ENCODE measurements around the gene CSNK2A1.
"Not testable (repeated sequence)": the region's sequence is repeated elsewhere in the genome, so short reads cannot be mapped to it uniquely, and the experiment has no call there.

The CSNK2A1 gene

DNA sequence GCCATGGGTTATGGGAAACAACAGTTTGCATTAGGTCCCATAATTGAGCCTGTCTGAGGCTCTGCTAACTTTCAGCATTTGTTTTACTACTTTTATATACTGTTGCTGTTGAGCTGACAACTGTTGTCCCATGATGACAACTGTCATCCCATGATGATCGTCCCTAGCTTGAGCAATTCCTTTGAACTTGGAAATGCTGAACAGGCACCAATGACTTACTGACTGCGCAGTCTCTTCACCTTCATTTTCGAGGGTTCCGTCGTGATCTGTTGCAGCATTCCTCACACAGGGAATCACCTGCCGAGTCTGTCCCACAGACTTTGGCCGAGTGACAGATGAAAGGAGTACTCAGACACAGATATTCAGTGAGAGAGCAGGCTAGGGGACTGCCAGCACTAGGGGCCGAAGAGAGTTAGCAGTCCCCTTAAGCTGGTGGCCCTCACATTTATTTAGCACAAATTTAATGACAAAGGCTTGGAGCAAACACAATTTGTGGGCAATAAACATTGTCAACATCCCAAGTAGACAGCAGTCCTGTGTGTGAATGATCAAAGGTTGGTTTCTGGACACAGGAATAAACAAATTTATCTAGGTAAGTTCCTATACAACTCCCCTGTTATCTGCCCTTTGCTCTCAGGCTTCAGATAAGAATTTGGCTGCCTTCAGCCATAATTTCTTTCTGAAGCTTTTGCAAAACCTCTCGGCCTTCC is 71.3 kb downstream of the CSNK2A1 start:
- DNase-seq (ENCODE audit: low spot score in 2 of 2) (no peak), ATAC-seq (no peak)
- Mint-ChIP-seq H3K36me3 (peaks cover 31% of the 10 kb centered on the region), H3K27ac (peak overlapping the region; percentile 27), H3K4me1 (peaks cover 11% of the 10 kb centered on the region), H3K9me3 (no peaks in the 10 kb centered on the region), H3K4me3 (no peak overlapping the region)

DNA sequence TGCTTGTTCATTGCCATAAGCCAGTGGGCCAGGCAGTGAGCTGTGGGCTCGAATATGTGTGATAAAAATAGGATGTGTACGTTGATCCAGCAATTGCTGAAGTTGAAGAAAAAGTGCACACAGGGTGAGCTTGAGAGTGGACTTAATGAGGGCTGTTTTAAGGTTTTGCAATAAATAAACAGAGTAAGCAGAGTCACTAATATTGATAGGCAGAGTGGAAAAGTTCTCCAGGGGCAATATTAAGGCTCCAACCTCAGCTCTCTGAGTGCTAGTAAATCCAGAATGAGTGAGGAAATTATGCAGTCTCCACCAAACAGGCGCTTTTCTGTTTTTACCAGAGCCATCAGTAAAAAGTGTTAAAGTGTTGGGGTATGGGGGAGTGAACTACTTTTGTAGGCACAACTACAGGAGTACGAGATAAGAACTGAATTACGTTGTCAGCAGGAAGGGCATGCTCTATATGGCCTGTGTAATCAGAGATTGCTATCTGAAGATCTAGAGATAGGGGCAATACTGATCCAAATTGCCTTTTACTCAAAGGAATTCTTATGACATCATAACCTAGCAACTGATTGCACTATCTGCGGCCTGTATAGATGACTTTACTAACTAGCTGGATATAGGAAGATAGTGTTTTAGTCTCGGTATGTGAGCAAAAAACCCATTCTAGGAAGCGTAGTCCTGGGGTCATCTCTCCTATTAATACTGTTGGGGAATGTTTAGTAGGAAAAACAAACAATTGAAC is 73.7 kb downstream of the CSNK2A1 start:
- ATAC-seq (no peak), DNase-seq (ENCODE audit: low spot score in 2 of 2) (no peak)
- H3K4me1 Mint-ChIP-seq: peaks cover 11% of the 10 kb centered on the region
- H3K27ac Mint-ChIP-seq: no peak overlapping the region
- H3K9me3 Mint-ChIP-seq: no peaks in the 10 kb centered on the region
- H3K4me3 Mint-ChIP-seq: no peak overlapping the region
- peaks cover 11% of the 10 kb centered on the region for H3K36me3 Mint-ChIP-seq

DNA sequence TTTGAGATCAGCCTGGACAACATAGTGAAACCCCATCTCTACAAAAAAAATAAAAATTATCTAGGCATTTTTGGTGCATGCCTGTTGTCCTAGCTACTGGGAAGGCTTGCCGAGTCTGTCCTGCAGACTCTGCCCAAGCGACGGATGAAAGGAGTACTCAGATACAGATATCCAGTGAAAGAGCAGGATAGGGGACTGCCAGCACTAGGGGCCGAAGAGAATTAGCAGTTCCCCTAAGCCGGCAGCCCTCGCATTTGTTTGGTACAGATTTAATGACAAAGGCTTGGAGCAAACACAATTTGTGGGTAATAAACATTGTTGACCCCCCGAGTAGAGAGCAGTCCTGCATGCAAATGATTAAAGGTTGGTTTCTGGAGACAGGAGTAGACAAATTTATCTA is 75.8 kb downstream of the CSNK2A1 start:
- peaks cover 8% of the 10 kb centered on the region for H3K4me1 Mint-ChIP-seq
- no peaks in the 10 kb centered on the region for H3K9me3 Mint-ChIP-seq
- DNase-seq (ENCODE audit: low spot score in 2 of 2): no peak
- H3K36me3 Mint-ChIP-seq: peaks cover 3% of the 10 kb centered on the region
- no peak overlapping the region for H3K4me3 Mint-ChIP-seq
- no peak overlapping the region for H3K27ac Mint-ChIP-seq
- no peak for ATAC-seq

DNA sequence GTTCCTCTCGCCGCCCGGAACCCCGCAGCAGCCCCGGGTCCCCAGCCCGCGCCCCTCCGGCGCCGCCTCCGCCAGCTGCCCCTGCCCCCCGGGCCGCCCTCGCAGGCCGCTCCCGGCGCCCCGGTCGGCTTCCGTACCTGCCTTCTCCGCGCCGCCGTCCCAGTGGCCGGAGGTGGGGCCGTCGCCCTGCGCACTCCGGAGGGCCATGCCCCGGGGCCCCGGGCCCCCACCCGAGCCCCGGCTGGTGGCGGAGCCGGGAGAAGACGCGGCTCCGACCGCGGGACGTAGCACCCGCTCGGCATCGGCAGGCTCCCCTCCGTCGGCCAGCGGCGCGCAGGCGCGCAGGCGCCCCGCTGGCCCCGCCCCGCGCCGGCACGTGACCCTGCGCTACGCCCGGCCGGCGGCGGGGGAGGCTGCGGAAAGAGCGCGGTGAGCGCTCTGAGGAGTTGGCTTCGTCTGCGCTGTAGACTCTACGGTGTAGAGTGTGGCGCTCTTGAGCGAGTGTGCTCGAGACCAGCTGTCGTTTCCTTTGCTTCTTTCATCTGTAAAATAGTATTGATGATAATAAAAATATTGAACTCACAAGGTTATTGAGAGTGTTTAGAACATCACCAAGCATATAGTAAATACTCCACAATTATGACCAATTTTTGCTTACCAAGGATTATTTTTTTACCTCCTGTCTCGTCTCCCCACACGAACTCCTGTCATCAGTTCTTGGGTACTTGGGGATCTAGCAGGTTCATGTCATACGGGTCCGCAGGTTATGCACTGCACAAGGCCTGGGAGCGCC is 81.2 kb downstream of the CSNK2A1 start, which contains the start of gene TBC1D20:
Gene TBC1D20 (minus strand): TSS at position 335 of the 793 bp plus-strand sequence. CDS start 128 bp downstream, at position 207.
- Mint-ChIP-seq H3K27ac (peak within 1 kb of the TSS; percentile 85), H3K4me1 (peaks cover 43% of the 10 kb centered on the region), H3K4me3 (peak within 1 kb of the TSS; percentile 89), H3K9me3 (no peaks in the 10 kb centered on the region), H3K36me3 (peaks cover 20% of the 10 kb centered on the region)
- ATAC-seq (peak; percentile 98), DNase-seq (ENCODE audit: low spot score in 2 of 2) (peak; percentile 78 to 89)

DNA sequence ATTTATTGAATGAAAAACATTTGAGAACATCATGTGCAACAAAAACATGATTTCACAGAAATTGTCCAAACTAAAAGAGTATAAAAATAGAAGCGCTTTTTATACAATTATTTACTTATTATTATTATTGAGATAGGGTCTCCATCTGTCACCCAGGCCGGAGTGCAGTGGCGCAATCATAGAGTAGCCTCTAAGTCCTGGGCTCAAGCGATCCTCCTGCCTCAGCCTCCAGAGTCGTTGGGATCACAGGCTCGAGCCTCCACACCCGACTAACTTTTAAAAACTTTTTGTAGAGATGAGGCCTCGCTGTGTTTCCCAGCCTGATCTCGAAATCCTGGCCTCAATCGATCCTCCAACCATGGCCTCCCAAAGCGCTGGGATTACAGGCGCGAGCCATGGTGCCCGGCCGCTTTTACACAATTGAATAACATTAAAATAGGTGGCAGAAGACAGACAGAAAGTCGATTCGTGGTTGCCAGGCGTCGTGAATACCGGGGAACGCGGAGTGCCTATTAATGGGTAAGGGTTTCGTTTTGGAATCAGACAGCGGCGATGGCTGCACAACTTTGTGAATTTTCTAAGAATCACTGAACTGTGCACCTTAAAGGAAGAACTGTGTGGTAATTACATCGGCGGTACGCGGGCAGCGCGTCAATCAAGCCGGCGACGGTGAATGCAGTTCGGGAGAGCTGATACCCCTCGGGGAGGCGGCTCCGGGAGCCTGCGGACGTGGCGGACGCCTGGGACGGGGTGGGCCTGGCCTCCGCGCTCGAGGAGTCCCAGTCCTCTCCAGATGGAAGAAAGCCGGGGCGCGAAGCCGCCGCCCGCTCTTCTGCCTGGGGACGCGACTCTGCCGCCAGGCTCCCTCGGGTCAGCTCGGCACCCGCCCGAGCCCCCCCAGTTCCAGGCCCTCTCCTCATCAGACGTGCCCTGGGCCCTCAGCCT is 82.1 kb downstream of the CSNK2A1 start:
- H3K9me3 Mint-ChIP-seq: no peaks in the 10 kb centered on the region
- ATAC-seq (peak; percentile 63), DNase-seq (ENCODE audit: low spot score in 2 of 2) (peak in 1 of 2 donors; percentile 81)
- H3K4me3 Mint-ChIP-seq: peak overlapping the region; percentile 89
- H3K4me1 Mint-ChIP-seq: peaks cover 47% of the 10 kb centered on the region
- peaks cover 25% of the 10 kb centered on the region for H3K36me3 Mint-ChIP-seq
- H3K27ac Mint-ChIP-seq: peak overlapping the region; percentile 85

DNA sequence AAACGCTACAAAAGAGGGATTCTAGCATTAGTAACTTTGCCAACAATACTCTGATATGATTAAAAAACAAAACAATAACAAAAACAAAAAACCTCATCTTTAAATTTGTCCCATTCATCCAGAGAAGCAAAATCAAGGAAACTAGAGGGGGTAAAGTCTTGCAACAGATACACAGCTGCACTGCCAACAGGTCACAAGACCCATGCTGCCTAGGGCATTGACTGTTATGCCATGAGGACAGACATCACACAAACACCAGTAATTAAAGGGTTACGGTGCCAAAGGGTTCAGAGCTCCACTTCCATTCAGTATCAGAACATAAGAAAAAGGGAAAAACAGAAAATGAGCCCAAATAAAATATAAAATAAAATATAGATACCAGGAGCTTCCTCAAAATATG is 82.9 kb downstream of the CSNK2A1 start:
- Mint-ChIP-seq H3K4me3 (peak overlapping the region; percentile 89), H3K27ac (peak overlapping the region; percentile 52), H3K9me3 (no peaks in the 10 kb centered on the region), H3K36me3 (peaks cover 25% of the 10 kb centered on the region), H3K4me1 (peaks cover 47% of the 10 kb centered on the region)
- DNase-seq (ENCODE audit: low spot score in 2 of 2) (no peak), ATAC-seq (no peak)

DNA sequence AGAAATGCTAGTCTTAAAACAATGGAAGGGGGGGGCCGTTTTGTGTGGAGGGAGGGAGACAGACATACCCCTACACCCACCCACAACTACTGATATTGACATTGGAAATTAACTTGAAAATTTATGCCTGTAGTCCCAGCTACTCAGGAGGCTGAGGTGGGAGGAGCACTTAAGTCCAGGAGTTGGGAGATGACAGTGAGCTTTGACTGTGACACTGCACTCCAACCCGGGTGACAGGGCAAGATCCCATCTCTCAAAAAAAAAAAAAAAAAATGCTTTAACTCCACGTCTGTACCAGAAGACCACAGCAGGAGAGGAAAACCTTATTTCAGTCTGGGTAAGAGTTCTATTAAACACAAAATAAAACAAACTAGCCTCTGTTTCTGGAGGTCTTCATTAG is 83.4 kb downstream of the CSNK2A1 start:
- DNase-seq (ENCODE audit: low spot score in 2 of 2) (no peak), ATAC-seq (no peak)
- H3K27ac Mint-ChIP-seq: peak overlapping the region; percentile 52
- peaks cover 47% of the 10 kb centered on the region for H3K4me1 Mint-ChIP-seq
- H3K9me3 Mint-ChIP-seq: no peaks in the 10 kb centered on the region
- H3K36me3 Mint-ChIP-seq: peaks cover 25% of the 10 kb centered on the region
- peak overlapping the region; percentile 89 for H3K4me3 Mint-ChIP-seq

DNA sequence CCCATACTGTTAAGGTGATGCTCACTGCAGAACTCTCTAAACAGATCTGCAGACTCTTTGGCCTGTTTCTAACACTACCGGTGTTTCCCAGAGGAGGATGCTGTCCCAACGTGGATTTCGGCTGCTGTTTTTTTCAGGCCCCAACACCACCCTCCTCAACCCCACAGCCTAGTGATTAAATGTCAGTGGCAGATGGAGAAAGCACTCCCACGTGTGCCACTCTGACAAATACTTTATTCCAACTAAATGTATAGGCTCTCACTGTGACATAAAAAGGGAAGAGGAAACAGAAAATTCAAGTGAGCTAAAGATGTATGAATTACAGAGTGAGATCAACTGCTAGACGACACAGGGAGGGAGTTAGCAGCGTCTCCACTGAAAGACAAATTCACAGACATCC is 84.8 kb downstream of the CSNK2A1 start:
- H3K27ac Mint-ChIP-seq: no peak overlapping the region

DNA sequence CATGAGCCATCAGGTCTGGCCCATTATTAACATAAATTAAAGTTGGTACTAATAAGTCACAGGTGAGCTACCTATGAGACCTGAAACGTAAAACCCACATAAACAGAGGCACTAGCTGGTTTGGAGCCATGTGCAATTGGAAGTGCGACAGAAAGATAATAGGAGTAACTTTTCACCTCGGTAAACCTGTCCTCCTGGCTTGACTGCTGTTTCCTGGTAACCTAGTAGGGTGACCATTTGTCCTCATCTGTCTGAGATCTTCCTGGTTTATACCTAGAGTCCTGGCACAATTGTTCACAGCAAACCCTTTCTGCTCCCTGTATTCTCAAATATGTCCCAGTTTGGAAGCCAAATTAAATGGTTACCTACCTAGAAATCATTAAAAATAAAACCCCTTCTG is 88.6 kb downstream of the CSNK2A1 start:
- no peak overlapping the region for H3K4me3 Mint-ChIP-seq
- ATAC-seq: no peak
- H3K9me3 Mint-ChIP-seq: no peaks in the 10 kb centered on the region
- no peak overlapping the region for H3K27ac Mint-ChIP-seq
- DNase-seq (ENCODE audit: low spot score in 2 of 2): no peak
- peaks cover 28% of the 10 kb centered on the region for H3K36me3 Mint-ChIP-seq
- H3K4me1 Mint-ChIP-seq: peaks cover 22% of the 10 kb centered on the region

More for the DNA sequence above, 84.8 kb downstream of the CSNK2A1 start:
- Mint-ChIP-seq H3K4me1 (peaks cover 47% of the 10 kb centered on the region), H3K36me3 (peaks cover 25% of the 10 kb centered on the region), H3K4me3 (no peak overlapping the region), H3K9me3 (no peaks in the 10 kb centered on the region)
- ATAC-seq (no peak), DNase-seq (ENCODE audit: low spot score in 2 of 2) (no peak)

DNA sequence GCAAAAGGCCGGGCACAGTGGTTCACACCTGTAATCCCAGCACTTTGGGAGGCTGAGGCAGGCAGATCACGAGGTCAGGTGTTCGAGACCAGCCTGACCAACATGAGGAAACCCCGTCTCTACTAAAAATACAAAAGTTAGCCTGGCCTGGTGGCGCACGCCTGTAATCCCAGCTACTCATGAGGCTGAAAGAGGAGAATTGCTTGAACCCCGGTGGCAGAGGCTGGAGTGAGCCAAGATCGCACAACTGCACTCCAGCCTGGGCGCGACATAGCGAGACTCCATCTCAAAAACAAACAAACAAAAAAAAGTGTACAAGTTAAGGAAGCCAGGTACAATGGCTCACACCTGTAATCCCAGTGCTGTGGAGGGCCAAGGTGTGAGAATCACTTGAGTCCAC is 91.6 kb downstream of the CSNK2A1 start:
- peaks cover 42% of the 10 kb centered on the region for H3K36me3 Mint-ChIP-seq
- not testable (repeated sequence) for H3K9me3 Mint-ChIP-seq; H3K4me1 Mint-ChIP-seq; H3K4me3 Mint-ChIP-seq; H3K27ac Mint-ChIP-seq; DNase-seq (ENCODE audit: low spot score in 2 of 2); ATAC-seq

DNA sequence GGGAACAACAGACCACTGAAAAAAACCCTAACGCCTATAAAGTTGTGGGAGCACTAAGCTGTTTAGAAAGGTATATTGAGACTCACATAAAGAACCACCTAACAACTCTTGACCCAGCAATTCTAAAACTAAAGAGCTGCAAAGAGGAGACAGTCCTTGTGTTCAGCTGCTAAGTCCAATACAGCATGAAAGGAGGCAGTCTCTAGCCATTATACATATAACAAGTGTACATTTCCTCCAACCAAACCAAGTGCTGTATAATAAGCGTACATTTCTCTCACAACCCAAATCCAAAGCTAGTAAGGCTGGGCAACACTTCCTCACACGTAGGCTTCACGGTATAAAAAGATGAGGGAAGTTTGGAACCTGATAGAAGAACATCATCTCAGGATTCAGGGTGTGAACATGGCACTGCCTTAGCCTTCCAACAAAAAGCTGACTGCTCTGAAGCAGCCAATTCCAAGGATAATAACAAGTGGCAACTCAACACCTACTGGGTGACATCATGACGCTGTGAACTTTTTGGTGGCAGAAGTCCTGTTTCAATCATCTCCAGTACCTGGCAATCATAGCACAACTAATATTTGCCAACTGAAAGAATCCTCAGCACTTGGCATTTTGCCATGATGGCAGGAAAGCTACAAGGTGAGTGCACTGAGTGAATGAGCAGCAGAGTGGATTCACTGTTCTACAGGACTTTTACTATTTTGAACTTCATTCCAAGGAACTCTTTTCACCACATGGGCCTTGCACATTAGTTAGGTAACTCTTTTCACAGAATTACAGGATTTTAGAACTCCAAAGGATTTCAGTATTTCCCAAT is 97.9 kb downstream of the CSNK2A1 start:
- ATAC-seq: no peak
- Mint-ChIP-seq H3K4me1 (peaks cover 10% of the 10 kb centered on the region), H3K9me3 (no peaks in the 10 kb centered on the region)

DNA sequence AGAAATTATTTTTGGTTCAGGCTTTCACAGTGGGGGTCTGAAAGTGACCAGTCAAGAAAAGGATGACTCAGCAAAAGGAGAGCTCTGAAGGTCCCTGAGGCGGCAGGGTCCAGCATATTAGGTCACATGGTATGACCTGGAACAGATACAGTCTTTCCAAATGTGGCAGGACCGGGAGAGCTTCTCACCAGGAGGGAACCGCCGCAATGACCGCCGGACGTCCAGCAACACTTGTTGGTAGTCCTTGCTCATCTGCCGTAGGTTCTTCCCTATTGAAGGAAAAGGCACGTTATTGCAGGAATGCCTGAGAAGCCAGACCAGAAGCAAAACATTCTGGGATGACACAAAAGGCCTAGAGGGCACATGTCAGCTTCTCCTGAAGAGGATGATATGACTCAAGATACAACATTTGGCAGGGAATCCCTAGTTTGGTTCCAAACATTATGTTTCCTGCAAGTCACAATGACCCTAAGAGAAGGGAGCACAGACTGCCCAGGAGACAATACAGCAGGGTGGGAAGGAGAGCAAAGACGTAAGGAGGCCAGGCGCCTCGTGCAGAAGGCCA is 98.6 kb downstream of the CSNK2A1 start:
- ATAC-seq (no peak), DNase-seq (ENCODE audit: low spot score in 2 of 2) (no peak)
- Mint-ChIP-seq H3K9me3 (no peaks in the 10 kb centered on the region), H3K27ac (peak overlapping the region; percentile 76), H3K4me3 (no peak overlapping the region), H3K4me1 (peaks cover 13% of the 10 kb centered on the region), H3K36me3 (peaks cover 95% of the 10 kb centered on the region)

More for the DNA sequence above, 97.9 kb downstream of the CSNK2A1 start:
- peak overlapping the region; percentile 76 for H3K27ac Mint-ChIP-seq
- H3K4me3 Mint-ChIP-seq: no peak overlapping the region
- H3K36me3 Mint-ChIP-seq: peaks cover 87% of the 10 kb centered on the region
- no peak for DNase-seq (ENCODE audit: low spot score in 2 of 2)

DNA sequence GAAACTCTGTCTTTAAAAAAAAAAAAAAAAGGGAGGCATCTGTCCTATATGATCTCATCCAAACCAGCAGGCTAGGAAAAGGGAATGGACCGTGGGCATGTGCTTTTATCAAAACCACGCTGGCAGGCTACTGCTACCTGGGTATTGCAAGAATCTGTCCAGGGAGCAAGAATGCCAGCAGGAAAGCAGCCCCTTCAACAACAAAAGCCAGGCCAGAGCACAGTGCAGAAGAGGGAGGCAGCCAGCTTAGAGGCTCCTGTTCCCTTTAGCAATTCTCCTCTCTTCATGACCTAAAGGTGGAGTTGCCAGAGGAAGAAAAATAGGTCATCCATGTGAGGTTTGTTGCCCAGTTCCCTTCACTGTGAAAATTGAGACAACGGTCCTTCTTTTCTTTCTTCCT is 99.5 kb downstream of the CSNK2A1 start:
- no peak overlapping the region for H3K27ac Mint-ChIP-seq
- ATAC-seq: no peak
- no peaks in the 10 kb centered on the region for H3K9me3 Mint-ChIP-seq
- H3K4me1 Mint-ChIP-seq: peaks cover 21% of the 10 kb centered on the region
- no peak for DNase-seq (ENCODE audit: low spot score in 2 of 2)
- peaks cover 95% of the 10 kb centered on the region for H3K36me3 Mint-ChIP-seq
- H3K4me3 Mint-ChIP-seq: no peak overlapping the region

All from stimulated activated effector memory CD8-positive, alpha-beta T cell treated with anti-CD3 and anti-CD28 coated beads, Interleukin-12 subunit alpha, Interleukin-12 subunit beta, amount 100 ng/mL, for 72 hours (primary cell).